Measurements from ENCODE around the gene CDC42BPB.

- TF ChIP-seq CTCF (IDR thresholded peaks at IDR 0.05) (no peak), POLR2A (IDR thresholded peaks at IDR 0.05; ENCODE audit: low read depth) (no peak), POLR2AphosphoS5 (IDR thresholded peaks at IDR 0.05) (no peak), EP300 (IDR thresholded peaks at IDR 0.05) (no peak)
These were observed 36.6 kb upstream of the CDC42BPB start for GRCh38 chr14:103093856-103094405.

Data from esophagus muscularis mucosa (tissue), 4 donors.